WTC11 (cell line): ENCODE measurements around the gene DNAI7. TPM values are rescaled to one million over a fixed set of nuclear protein-coding genes. Genes with fewer than 3 reads are reported as not detected.

Experiments used
- ATAC-seq: fragments of 200-7000 bp; cut with Tn5 transposase; 2 replicates; pipeline ENCODE4 v1.10.0; 2021; ENCODE audit warnings: mild to moderate bottlenecking, moderate library complexity
- CTCF ChIA-PET: fragments of 300-600 bp; sonication (Branson Sonifier 250); formaldehyde crosslinking; loops from one replicate; lab custom pipeline; 2021; ENCODE audit warnings: antibody characterized with exemption; lab: Charles Lee
- POLR2A ChIA-PET: fragments of 350-600 bp; sonication (Branson Sonifier 250); formaldehyde crosslinking; loops from one replicate; lab custom pipeline; 2021; ENCODE audit warnings: antibody characterized with exemption; lab: Charles Lee
- DNase-seq: peaks from one replicate; pipeline ENCODE4 v3.0.0; 2021; ENCODE audit warnings: low spot score
- H3K27ac Mint-ChIP-seq: 2 replicates; pipeline ENCODE4 v1.8.0; 2021; ENCODE audit warnings: mixed read lengths
- H3K27me3 Mint-ChIP-seq: 2 replicates; pipeline ENCODE4 v1.8.0; 2021; ENCODE audit warnings: low read depth, mild to moderate bottlenecking, moderate library complexity, mixed read lengths
- H3K36me3 Mint-ChIP-seq: 2 replicates; pipeline ENCODE4 v1.8.0; 2021; ENCODE audit warnings: mixed read lengths
- H3K4me1 Mint-ChIP-seq: 2 replicates; pipeline ENCODE4 v1.8.0; 2022; ENCODE audit warnings: mixed read lengths
- H3K4me3 Mint-ChIP-seq: 2 replicates; pipeline ENCODE4 v1.8.0; 2021; ENCODE audit warnings: mild to moderate bottlenecking, moderate library complexity, mixed read lengths
- H3K9me3 Mint-ChIP-seq: 2 replicates; pipeline ENCODE4 v1.8.0; 2021; ENCODE audit warnings: mixed read lengths
- ATF2 ChIP-seq: sonication (generic); formaldehyde crosslinking; IDR thresholded peaks from 2 replicates; pipeline ENCODE4 v1.8.1; 2022; ENCODE audit warnings: low read depth, missing genetic modification reagents, borderline replicate concordance
- CTCF ChIP-seq: fragments of 200-600 bp; IDR thresholded peaks from 2 replicates; pipeline ENCODE4 v1.8.0; 2022; ENCODE audit warnings: antibody characterized with exemption
- E2F1 ChIP-seq: sonication (generic); formaldehyde crosslinking; IDR thresholded peaks from 2 replicates; pipeline ENCODE4 v1.8.0; 2022; ENCODE audit warnings: mild to moderate bottlenecking, missing genetic modification reagents
- E2F4 ChIP-seq: sonication (generic); formaldehyde crosslinking; IDR thresholded peaks from 2 replicates; pipeline ENCODE4 v1.8.1; 2022; ENCODE audit warnings: low read depth, mild to moderate bottlenecking, moderate library complexity, missing genetic modification reagents, borderline replicate concordance
- FOXK1 ChIP-seq: sonication (generic); formaldehyde crosslinking; IDR thresholded peaks from 2 replicates; pipeline ENCODE4 v1.8.0; 2022; ENCODE audit warnings: mild to moderate bottlenecking, moderate library complexity, missing genetic modification reagents
- FOXP4 ChIP-seq: sonication (generic); formaldehyde crosslinking; IDR thresholded peaks from 2 replicates; pipeline ENCODE4 v1.8.0; 2022; ENCODE audit warnings: mild to moderate bottlenecking, missing genetic modification reagents
- GABPB1 ChIP-seq: sonication (generic); formaldehyde crosslinking; IDR thresholded peaks from 2 replicates; pipeline ENCODE4 v1.8.1; 2023; ENCODE audit warnings: mild to moderate bottlenecking, missing genetic modification reagents
- MXD4 ChIP-seq: fragments of 250-450 bp; sonication (Bioruptor Pico); IDR thresholded peaks from 2 replicates; pipeline ENCODE4 v1.8.0; 2021; ENCODE audit warnings: mild to moderate bottlenecking, moderate library complexity, borderline replicate concordance
- RORB ChIP-seq: fragments of 250-450 bp; sonication (Bioruptor Pico); IDR thresholded peaks from 2 replicates; pipeline ENCODE4 v1.9.0; 2021; ENCODE audit warnings: mild to moderate bottlenecking
- SOX15 ChIP-seq: fragments of 250-450 bp; sonication (Bioruptor Pico); IDR thresholded peaks from 2 replicates; pipeline ENCODE4 v1.9.0; 2021; ENCODE audit warnings: mild to moderate bottlenecking
- TEAD1 ChIP-seq: sonication (generic); formaldehyde crosslinking; IDR thresholded peaks from 2 replicates; pipeline ENCODE4 v1.8.0; 2022; ENCODE audit warnings: mild to moderate bottlenecking, missing genetic modification reagents
- USF1 ChIP-seq: sonication (generic); formaldehyde crosslinking; IDR thresholded peaks from 2 replicates; pipeline ENCODE4 v1.8.0; 2022; ENCODE audit warnings: mild to moderate bottlenecking, missing genetic modification reagents
- USF2 ChIP-seq: sonication (generic); formaldehyde crosslinking; IDR thresholded peaks from 2 replicates; pipeline ENCODE4 v1.8.1; 2023; ENCODE audit warnings: mild to moderate bottlenecking, missing genetic modification reagents, moderate library complexity
- ZMAT4 ChIP-seq: fragments of 250-450 bp; sonication (Bioruptor Pico); IDR thresholded peaks from 2 replicates; pipeline ENCODE4 v1.9.0; 2021; ENCODE audit warnings: mild to moderate bottlenecking
- ZNF281 ChIP-seq: sonication (generic); formaldehyde crosslinking; IDR thresholded peaks from 2 replicates; pipeline ENCODE4 v1.8.0; 2023; ENCODE audit warnings: mild to moderate bottlenecking, missing genetic modification reagents
- ZNF423 ChIP-seq: fragments of 250-450 bp; sonication (Bioruptor Pico); IDR thresholded peaks from 2 replicates; pipeline ENCODE4 v2.1.2; 2022; ENCODE audit warnings: mild to moderate bottlenecking, moderate library complexity
- ZNF512 ChIP-seq: sonication (generic); formaldehyde crosslinking; IDR thresholded peaks from 2 replicates; pipeline ENCODE4 v1.8.1; 2022; ENCODE audit warnings: missing genetic modification reagents, borderline replicate concordance
- total RNA-seq: library from RNA; stranded (reverse); gene quantifications from 3 replicates; pipeline ENCODE4 v1.2.3, GENCODE V29; 2021

DNAI7 gene
- total RNA-seq, 1 experiment from 2014 or later = not detected

- TF ChIP-seq ZNF423 (CRISPR knock-in tag) (peak; percentile 82), FOXP4 (CRISPR knock-in tag) (no peak), ZMAT4 (CRISPR knock-in tag) (no peak), ATF2 (CRISPR knock-in tag) (no peak), USF1 (CRISPR knock-in tag) (no peak), CTCF (no peak), GABPB1 (CRISPR knock-in tag) (no peak), ZNF281 (CRISPR knock-in tag) (no peak), USF2 (no peak)
- Mint-ChIP-seq H3K9me3 (peaks cover 5% of the 10 kb centered on the region; the same call in 1 of the 2 replicates), H3K27me3 (no peaks in the 10 kb centered on the region), H3K4me3 (no peak overlapping the region), H3K4me1 (peaks cover 28% of the 10 kb centered on the region), H3K27ac (peak overlapping the region; percentile 75), H3K36me3 (no peaks in the 10 kb centered on the region)
- ATAC-seq = no peak
- ChIA-PET POLR2A (no interaction called here), CTCF (no interaction called here)
- DNase-seq = peak; percentile 26
Measured at GRCh38 chr12:25063873-25064628, 130.9 kb downstream of the DNAI7 start.

- ATAC-seq = no peak
- no peak for TF ChIP-seq E2F1 (CRISPR knock-in tag)
- TF ChIP-seq MXD4 (CRISPR knock-in tag) = no peak
- TF ChIP-seq SOX15 (CRISPR knock-in tag) = no peak
- no peak for TF ChIP-seq ATF2 (CRISPR knock-in tag)
- TF ChIP-seq ZNF512 (CRISPR knock-in tag) = no peak
- no peak for TF ChIP-seq TEAD1 (CRISPR knock-in tag)
- no peak for TF ChIP-seq RORB (CRISPR knock-in tag)
- no peak for TF ChIP-seq E2F4 (CRISPR knock-in tag)
- TF ChIP-seq FOXK1 (CRISPR knock-in tag) = no peak
- no peak for TF ChIP-seq ZNF423 (CRISPR knock-in tag)
Measured at GRCh38 chr12:25058658-25059058, 136.3 kb downstream of the DNAI7 start.

More at GRCh38 chr12:25058658-25059058, 136.3 kb downstream of the DNAI7 start:
- Mint-ChIP-seq H3K36me3 (no peaks in the 10 kb centered on the region), H3K4me3 (no peak overlapping the region), H3K27ac (no peak overlapping the region), H3K27me3 (no peaks in the 10 kb centered on the region), H3K4me1 (peaks cover 4% of the 10 kb centered on the region), H3K9me3 (no peaks in the 10 kb centered on the region)
- CTCF ChIA-PET = no interaction called here
- no peak for DNase-seq
- POLR2A ChIA-PET = no interaction called here
